Lower lobe of right lung (tissue), 2 donors: Measurements from ENCODE around the gene PRKG1. TPM values are rescaled to one million over a fixed set of nuclear protein-coding genes. Genes with fewer than 3 reads are reported as not detected.

Source experiments
- ATAC-seq, 2 donors: fragments of 200-7000 bp; cut with Tn5 transposase; one replicate each; pipeline ENCODE4 v1.9.1; 2020 to 2022; ENCODE audit warnings: mild to moderate bottlenecking in 2 of 2, moderate library complexity in 2 of 2
- DNase-seq: peaks from one replicate; pipeline ENCODE4 v3.0.0-alpha.2; 2020
- H3K27ac ChIP-seq: fragments of 200-600 bp; one replicate; pipeline ENCODE4 v1.8.0; 2022
- H3K27me3 ChIP-seq: fragments of 200-600 bp; one replicate; pipeline ENCODE4 v1.8.0; 2022; ENCODE audit warnings: low read depth
- H3K36me3 ChIP-seq: fragments of 200-600 bp; one replicate; pipeline ENCODE4 v1.8.0; 2022; ENCODE audit warnings: mild to moderate bottlenecking
- H3K4me1 ChIP-seq: fragments of 200-600 bp; one replicate; pipeline ENCODE4 v1.8.0; 2022
- H3K4me3 ChIP-seq: fragments of 200-600 bp; one replicate; pipeline ENCODE4 v1.8.0; 2022; ENCODE audit warnings: mild to moderate bottlenecking
- H3K9me3 ChIP-seq: fragments of 200-600 bp; one replicate; pipeline ENCODE4 v1.8.0; 2022
- intact Hi-C: fragments of 100-400 bp; cut with DNase I; formaldehyde crosslinking; loops from one replicate; pipeline ENCODE4 v1.11.0; 2022
- total RNA-seq: library from RNA; stranded (reverse); fragmentation: NEBNext Ultra II Directional; extraction: Animal tissue kit (Norgen Biotek cat#: 25700); gene quantifications from one replicate; pipeline ENCODE4 v1.2.1, GENCODE V29; 2021
- TF ChIP-seq, protein P1 (sequence below): fragments of 200-600 bp; IDR thresholded peaks from one replicate; pipeline ENCODE4 v1.8.0; 2022; ENCODE audit warnings: antibody characterized with exemption, mild to moderate bottlenecking
- donor health status: DM: no; HTN: yes; CAD: no; lungs with severe emphysema.

PRKG1 gene
- total RNA-seq, 1 donor from 2014 or later: 23.6 TPM

DNA sequence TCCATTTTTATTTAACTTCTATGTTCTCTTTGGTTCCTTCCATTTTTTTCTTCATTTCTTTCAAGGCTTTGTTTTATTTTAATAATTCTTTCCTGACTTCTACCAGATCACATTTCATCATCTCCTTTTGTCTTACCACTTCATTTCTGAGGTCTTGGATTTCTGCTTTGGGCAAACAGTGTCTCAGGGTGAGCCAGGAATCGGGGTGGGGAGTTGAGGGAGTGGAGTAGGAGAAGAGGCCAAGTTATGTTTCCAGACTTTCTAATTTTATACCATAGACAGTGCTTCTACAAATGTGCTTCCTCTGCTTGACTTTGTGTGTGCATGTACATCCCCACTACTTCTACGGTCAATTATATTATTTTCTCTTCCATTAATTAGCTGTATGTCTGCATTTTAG, 112.1 kb downstream of the PRKG1 start:
- TF ChIP-seq, protein P1, sequence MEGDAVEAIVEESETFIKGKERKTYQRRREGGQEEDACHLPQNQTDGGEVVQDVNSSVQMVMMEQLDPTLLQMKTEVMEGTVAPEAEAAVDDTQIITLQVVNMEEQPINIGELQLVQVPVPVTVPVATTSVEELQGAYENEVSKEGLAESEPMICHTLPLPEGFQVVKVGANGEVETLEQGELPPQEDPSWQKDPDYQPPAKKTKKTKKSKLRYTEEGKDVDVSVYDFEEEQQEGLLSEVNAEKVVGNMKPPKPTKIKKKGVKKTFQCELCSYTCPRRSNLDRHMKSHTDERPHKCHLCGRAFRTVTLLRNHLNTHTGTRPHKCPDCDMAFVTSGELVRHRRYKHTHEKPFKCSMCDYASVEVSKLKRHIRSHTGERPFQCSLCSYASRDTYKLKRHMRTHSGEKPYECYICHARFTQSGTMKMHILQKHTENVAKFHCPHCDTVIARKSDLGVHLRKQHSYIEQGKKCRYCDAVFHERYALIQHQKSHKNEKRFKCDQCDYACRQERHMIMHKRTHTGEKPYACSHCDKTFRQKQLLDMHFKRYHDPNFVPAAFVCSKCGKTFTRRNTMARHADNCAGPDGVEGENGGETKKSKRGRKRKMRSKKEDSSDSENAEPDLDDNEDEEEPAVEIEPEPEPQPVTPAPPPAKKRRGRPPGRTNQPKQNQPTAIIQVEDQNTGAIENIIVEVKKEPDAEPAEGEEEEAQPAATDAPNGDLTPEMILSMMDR: no peak
- DNase-seq (no peak), ATAC-seq (no peak)
- no peaks in the 10 kb centered on the region for H3K4me1 ChIP-seq
- H3K36me3 ChIP-seq: no peaks in the 10 kb centered on the region
- intact Hi-C loops: no loop called here
- H3K9me3 ChIP-seq: no peaks in the 10 kb centered on the region
- H3K27me3 ChIP-seq: no peaks in the 10 kb centered on the region
- no peak overlapping the region for H3K4me3 ChIP-seq
- H3K27ac ChIP-seq: no peak overlapping the region

DNA sequence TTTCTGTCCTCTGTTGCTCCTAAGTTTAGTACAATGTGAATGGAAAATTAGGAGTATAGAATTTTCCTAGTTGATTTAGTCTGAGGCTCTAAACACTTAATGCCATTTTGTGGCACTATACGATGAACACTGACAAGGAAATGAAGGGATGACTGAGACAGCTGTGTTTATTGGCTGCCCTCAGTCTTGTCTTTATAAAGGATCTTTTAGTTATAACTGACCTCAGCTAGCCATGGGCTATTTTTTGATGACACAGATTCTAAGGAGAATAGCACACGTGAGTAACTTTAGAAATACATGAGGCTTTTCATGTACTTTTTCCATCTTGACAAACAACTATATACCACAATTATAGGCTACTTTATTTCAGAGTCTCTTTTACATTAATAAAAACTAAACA, 113.7 kb downstream of the PRKG1 start:
- ATAC-seq: no peak
- TF ChIP-seq, protein P1: no peak
- Histone ChIP-seq H3K9me3 (no peaks in the 10 kb centered on the region), H3K4me3 (no peak overlapping the region), H3K36me3 (no peaks in the 10 kb centered on the region), H3K27ac (no peak overlapping the region), H3K27me3 (no peaks in the 10 kb centered on the region), H3K4me1 (no peaks in the 10 kb centered on the region)
- intact Hi-C loops: no loop called here
- no peak for DNase-seq

DNA sequence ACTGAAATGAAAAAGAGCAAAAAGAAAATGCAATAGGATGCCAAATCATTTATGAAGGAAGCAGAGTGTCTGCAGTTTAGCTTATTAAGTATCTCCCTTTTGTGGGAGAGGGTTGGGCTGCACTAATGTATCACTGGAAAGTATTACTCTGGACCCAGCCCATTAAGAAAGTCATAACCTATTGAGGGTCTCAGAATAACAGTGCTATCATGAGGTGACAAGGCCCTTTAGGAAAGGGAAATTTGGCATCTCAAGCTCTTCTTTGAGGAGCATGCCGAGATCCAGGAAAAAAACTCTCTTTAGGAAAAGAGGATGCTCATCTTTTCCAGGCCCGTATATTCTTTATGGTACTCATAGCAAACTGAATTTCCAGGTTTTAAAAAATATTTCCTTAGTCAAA, 114.6 kb downstream of the PRKG1 start:
- intact Hi-C loops: no loop called here
- no peaks in the 10 kb centered on the region for H3K36me3 ChIP-seq

DNA sequence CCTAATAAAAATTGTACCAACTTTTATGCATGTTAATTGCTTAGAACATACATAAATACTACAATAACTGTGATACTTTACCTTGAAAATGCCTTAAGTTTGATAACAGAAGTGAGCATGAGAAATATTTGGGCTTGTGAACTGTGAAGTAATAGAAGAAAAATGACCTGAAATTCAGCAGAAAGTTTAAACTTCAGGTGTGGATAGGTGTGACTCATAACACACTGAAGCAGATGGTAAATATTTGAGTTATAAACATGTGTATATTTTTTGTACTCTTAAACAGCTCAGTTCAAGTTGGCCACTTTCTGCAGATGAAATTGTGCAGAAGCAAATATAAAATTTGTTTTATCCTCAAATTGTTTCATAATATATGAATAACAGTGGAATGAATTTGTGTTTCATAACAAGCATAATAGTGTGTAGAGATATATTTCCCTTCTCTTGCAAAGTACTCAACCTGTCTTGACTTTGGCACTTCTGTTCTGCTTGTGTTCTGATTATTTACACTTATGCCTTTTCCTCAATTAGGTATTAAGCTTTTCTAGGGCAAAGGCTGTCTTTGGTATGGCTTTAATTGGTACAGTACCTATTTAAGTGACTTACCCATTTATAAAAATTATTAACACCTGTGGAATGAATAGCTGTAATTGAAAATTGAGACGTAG, 122.4 kb downstream of the PRKG1 start:
- no peak overlapping the region for H3K27ac ChIP-seq
- no peaks in the 10 kb centered on the region for H3K36me3 ChIP-seq
- peak in 1 of 2 donors; percentile 88 for ATAC-seq
- no peaks in the 10 kb centered on the region for H3K4me1 ChIP-seq
- H3K9me3 ChIP-seq: no peaks in the 10 kb centered on the region
- intact Hi-C loops: no loop called here
- no peak overlapping the region for H3K4me3 ChIP-seq
- TF ChIP-seq, protein P1: no peak
- DNase-seq: no peak
- no peaks in the 10 kb centered on the region for H3K27me3 ChIP-seq

More for the DNA sequence above, 114.6 kb downstream of the PRKG1 start:
- Histone ChIP-seq H3K9me3 (no peaks in the 10 kb centered on the region), H3K27me3 (no peaks in the 10 kb centered on the region), H3K27ac (no peak overlapping the region), H3K4me1 (no peaks in the 10 kb centered on the region), H3K4me3 (no peak overlapping the region)
- ATAC-seq (no peak), DNase-seq (no peak)
- TF ChIP-seq, protein P1: no peak

DNA sequence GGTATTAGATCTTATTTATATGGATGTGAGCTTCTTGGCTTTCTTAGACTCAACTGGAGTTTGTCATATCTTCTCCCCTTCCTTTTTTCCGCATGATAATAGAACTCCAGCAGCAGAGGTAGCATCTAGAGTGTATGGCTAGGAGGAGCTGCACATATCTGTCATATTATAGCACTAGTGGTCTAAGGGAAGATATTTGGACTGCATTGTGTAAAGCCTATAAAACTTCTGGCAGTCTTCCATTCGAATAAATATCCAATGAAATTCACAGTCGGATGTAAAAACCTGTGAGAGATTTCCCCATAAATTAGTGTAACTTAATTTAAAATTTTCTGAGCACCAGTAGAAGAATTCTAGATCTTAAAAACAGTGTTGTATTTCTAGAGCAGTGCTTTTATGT, 123.9 kb downstream of the PRKG1 start:
- Histone ChIP-seq H3K27ac (no peak overlapping the region), H3K4me1 (no peaks in the 10 kb centered on the region), H3K27me3 (no peaks in the 10 kb centered on the region), H3K9me3 (no peaks in the 10 kb centered on the region), H3K36me3 (no peaks in the 10 kb centered on the region), H3K4me3 (no peak overlapping the region)
- TF ChIP-seq, protein P1: no peak
- ATAC-seq: no peak
- intact Hi-C loops: no loop called here
- DNase-seq: no peak
